HG03175 (cell line): ENCODE data around the gene SLC4A11.

Experiments
- ATAC-seq: cut with Tn5 transposase; IDR thresholded peaks from one replicate; pipeline ENCODE4 v1.9.1; 2021; ENCODE audit warnings: mild to moderate bottlenecking, moderate library complexity; ENCODE audit not compliant: unreplicated experiment

Gene SLC4A11

DNA sequence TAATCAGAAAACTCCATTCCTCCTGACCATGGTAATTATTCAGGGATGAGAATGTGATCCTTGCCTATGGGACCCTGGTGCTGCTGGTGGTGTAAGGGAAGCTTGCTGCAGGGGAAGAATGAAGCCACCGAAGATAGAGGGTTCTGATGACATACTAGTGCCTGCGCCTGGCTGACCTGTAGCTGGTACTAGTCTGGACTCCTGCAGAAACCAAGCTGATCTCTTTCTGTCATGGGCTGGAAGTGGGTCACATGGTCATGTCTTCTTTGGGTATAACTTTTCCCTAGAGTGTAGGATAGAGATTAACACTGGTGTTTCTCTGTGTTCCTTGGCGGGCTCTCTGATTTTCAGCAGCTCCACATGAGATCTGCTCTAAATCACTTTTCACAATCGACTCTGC lies 8.6 kb upstream of the SLC4A11 start:
- no peak for ATAC-seq

DNA sequence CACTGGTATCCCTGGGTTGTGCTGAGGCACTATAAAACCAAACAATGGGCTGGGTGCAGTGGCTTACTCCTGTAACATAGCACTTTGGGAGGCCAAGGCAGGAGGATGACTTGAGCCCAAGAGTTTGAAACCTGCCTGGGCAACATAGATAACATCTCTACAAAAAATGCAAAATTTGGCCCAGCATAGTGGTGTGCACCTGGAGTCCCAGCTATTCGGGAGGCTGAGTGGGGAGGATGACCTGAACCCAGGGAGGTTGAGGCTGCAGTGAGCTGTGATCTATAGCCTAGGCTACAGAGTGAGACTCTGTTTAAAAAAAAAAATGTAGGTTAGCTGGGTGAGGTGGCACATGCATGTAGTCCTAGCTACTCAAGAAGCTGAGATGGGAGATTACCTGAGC lies 7.7 kb upstream of the SLC4A11 start:
- no peak for ATAC-seq

GRCh38 chr20:3245711-3246110 lies 6.7 kb upstream of the SLC4A11 start:
- no peak for ATAC-seq

GRCh38 chr20:3245156-3245555 lies 6.2 kb upstream of the SLC4A11 start:
- ATAC-seq, result no peak

GRCh38 chr20:3244613-3245012 lies 5.6 kb upstream of the SLC4A11 start:
- no peak for ATAC-seq

- no peak for ATAC-seq
Observed at GRCh38 chr20:3243718-3244358, 4.8 kb upstream of the SLC4A11 start.

GRCh38 chr20:3242172-3242692 lies 3.2 kb upstream of the SLC4A11 start:
- no peak for ATAC-seq

DNA sequence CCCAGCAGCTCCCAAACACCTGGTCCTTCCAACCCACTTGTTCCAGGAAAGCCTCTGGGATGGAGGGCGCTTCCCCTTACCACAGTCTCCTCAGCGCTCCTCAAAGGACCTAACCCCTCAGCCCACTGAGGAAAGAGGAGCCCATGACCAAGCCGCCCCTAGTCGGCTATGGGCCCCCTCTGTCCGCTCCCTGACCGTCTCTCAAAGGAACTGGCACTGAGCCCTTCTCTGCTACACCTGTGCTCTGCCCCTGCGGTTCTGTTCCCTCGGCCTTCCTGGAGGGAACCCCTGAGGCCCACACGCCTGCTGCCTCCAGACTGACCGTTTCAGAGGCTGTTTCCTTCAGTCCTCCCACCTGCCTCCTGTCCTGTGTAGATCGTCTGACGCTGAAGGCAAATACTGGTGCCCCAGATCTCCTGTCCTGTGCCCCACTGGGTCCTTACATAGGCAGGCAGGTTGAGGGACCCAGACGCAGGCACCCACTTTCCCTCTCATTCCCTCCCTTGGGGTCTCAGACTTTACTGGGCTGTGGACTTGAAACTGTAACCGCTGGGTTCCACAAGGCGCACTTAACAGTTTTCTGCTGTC lies 1.9 kb upstream of the SLC4A11 start:
- ATAC-seq, result no peak

DNA sequence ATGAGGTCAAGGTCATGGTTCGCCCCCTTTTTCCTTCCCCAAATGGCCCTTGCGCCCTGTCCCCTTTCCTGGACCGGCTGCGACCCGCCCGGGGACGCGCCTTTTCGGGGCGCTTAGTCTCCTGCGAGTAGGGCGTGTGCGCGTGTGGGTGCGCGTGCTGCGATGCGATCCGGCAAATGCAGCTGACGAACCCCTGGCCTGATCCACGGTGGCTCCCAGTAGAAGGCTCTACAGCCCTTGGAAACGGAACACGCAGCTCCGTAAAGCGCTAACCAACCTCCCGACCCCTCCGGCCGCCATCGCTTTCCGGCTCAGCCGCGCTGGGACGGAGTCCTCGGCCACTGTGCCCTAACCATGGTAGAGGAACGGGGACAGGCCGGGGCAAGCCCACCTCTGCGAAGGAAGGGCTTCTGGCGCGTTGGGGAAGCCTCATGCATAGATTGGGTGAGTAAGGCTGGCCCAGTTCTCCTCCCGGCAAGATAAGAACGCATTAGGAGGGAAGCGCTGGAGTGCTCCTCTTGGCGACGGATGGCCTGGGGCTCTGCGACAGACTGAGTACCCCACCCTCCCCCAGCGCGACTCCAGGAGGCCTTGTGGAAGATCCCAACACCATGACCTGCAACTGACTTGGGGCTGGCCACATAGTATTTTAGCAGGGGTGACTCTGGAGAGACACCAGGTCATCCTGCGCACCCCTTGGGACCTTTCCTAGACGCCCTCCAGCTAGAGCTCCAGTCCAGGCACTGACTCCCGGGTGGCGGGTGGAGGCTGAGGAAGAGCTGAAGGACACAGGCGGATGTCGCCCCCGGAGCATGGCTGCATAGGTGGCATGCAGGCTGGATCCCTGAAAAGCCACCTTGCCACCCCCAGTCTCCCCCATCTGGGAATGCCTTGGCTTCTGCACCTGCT lies 1.1 kb upstream of the SLC4A11 start:
- no peak for ATAC-seq

DNA sequence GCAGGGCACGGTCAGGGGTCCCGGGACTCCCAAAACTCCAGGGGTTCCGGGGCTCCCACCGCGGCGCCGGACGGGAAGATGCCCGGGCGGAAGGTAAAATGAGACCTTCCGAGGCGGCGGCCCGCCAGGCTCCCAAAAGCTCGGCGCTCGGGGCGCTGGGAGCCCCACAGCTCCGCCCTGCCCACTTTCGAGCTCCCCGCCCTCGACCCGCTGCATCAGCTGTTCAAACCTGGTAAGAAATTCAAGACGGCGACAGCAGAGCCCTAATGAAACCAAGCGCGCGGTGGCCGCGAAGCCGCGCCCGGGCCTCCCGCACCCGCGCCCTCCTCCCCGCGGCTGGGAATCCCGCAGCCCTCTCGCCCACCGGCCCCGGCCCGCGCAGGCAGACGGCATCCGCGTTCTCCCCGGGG lies 369 bp downstream of the SLC4A11 start:
- no peak for ATAC-seq

- no peak for ATAC-seq
Observed at GRCh38 chr20:3237958-3238615, 903 bp downstream of the SLC4A11 start.

GRCh38 chr20:3237011-3237957 lies 1.7 kb downstream of the SLC4A11 start:
- ATAC-seq, result no peak

- ATAC-seq, result no peak
Observed at GRCh38 chr20:3235666-3236324, 3.2 kb downstream of the SLC4A11 start.

DNA sequence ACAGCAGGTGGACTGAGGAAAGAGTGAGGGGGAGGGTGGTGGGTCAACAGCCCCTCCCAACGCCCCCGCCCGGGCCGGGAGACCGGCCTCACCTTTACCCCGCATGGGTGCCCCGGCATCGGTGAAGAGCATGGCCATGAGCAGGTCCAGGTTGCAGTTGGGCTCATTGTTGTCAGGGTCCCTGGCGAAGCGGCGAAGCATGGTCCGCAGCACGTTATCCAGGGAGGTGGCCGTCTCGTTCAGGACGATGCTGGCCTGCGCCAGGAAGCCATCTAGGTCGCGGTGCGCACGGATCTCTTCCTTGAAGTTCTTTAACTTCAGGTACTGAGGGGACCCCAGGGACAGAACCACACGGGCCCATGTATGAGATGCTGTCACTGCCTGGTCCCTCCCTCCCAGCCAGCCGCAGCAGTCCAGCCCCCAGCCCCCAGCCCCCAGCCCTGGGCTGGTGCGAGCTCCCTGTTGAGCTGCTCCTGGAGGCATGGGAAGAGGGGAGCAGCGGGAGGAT lies 4.9 kb downstream of the SLC4A11 start:
- ATAC-seq, result no peak

- no peak for ATAC-seq
Observed at GRCh38 chr20:3233131-3233990, 5.6 kb downstream of the SLC4A11 start.

DNA sequence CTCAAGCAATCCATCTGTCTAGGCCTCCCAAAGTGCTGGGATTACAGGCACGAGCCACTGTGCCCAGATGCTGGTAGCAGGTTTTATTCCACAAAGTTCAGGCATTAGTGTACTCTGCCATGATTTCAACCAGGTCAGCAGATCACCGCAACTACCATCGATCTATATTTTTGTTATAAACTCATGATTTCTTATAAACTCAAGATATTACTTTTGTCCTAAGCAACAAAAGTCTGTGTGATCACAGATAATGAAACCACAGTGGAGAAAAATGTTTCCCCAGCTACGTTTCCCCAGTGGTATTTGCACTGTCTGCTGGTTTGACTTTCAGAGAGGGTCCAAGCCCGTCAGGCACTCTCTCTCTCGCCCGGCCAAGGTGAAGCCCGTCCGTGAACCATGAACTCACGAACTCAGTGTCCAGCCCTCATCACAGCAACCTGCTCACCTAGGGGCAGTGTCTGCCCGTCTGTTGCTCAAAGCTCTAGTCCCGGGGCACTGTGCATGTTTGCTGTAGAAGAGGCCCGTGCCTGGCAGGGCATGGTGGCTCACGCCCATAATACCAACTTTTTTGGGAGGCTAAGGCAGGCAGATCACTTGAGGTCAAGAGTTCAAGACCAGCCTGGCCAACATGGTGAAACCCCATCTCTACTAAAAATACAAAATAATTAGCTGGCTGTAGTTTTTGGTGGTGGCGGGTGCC lies 7.0 kb downstream of the SLC4A11 start:
- ATAC-seq, result no peak

- ATAC-seq, result no peak
Observed at GRCh38 chr20:3231116-3231515, 7.9 kb downstream of the SLC4A11 start.

DNA sequence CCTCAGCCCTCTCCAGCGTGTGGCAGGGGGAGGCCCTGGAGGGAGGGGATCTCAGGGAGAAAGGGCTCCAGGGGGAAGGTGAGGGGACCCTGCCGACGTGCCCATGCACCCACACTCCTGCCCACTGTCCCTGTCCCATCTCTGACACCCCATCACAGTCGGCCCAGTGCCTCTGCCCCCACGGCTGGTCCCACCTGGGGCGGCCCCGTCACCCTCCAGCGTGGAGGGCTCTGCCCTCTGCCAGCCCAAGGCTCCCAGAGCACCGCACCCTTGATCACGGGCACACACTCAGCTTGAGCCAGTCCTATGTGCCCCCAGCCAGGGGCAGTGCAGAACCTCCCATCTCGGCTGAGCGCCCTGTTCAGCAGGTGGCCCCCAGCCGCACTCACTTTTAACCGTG lies 9.2 kb downstream of the SLC4A11 start:
- ATAC-seq, result no peak
